Loucy (cell line): Measurements from ENCODE around the gene S100A12.

ENCODE experiments used
- H2AFZ ChIP-seq: fragments of 200-600 bp; sonication (generic); 2 replicates; pipeline ENCODE4 v1.6.0; 2016; ENCODE audit warnings: antibody characterized with exemption, mild to moderate bottlenecking, low read length, moderate library complexity
- H3F3A ChIP-seq: fragments of 200-600 bp; 2 replicates; pipeline ENCODE4 v1.6.0; 2016; ENCODE audit warnings: antibody characterized with exemption, low read depth, mild to moderate bottlenecking
- H3K27me3 ChIP-seq: fragments of 200-600 bp; sonication (generic); 2 replicates; pipeline ENCODE4 v1.6.1; 2014; ENCODE audit warnings: low read length, mild to moderate bottlenecking; ENCODE audit not compliant: insufficient read depth, poor library complexity, severe bottlenecking
- H3K36me3 ChIP-seq: fragments of 200-600 bp; sonication (generic); 2 replicates; pipeline ENCODE4 v1.6.1; 2016; ENCODE audit warnings: low read length; ENCODE audit not compliant: insufficient read depth
- H3K4me1 ChIP-seq: fragments of 200-600 bp; sonication (generic); 2 replicates; pipeline ENCODE4 v1.5.1; 2014; ENCODE audit warnings: low read length, mild to moderate bottlenecking; ENCODE audit not compliant: insufficient read depth, poor library complexity, severe bottlenecking
- H3K4me2 ChIP-seq: fragments of 200-600 bp; sonication (generic); 2 replicates; pipeline ENCODE4 v1.6.0; 2014; ENCODE audit warnings: antibody characterized with exemption, low read length, low read depth, mild to moderate bottlenecking; ENCODE audit not compliant: poor library complexity, severe bottlenecking
- H3K4me3 ChIP-seq: fragments of 200-600 bp; sonication (generic); 2 replicates; pipeline ENCODE4 v1.5.1; 2014; ENCODE audit warnings: low read length, mild to moderate bottlenecking, mixed read lengths; ENCODE audit not compliant: poor library complexity, severe bottlenecking
- H3K79me2 ChIP-seq: fragments of 200-600 bp; sonication (generic); 2 replicates; pipeline ENCODE4 v1.6.1; 2014; ENCODE audit warnings: low read length; ENCODE audit not compliant: insufficient read depth
- H3K9ac ChIP-seq: fragments of 200-600 bp; sonication (generic); 2 replicates; pipeline ENCODE4 v1.6.0; 2014; ENCODE audit warnings: mild to moderate bottlenecking, low read depth, low read length, moderate library complexity; ENCODE audit not compliant: poor library complexity, severe bottlenecking
- H3K9me2 ChIP-seq: fragments of 200-600 bp; sonication (generic); replicated peaks from 2 replicates; pipeline ENCODE4 v1.6.1; 2016; ENCODE audit warnings: low read depth, low read length, mixed read lengths
- H3K9me3 ChIP-seq: fragments of 200-600 bp; sonication (generic); 2 replicates; pipeline ENCODE4 v1.6.1; 2014; ENCODE audit warnings: mild to moderate bottlenecking, antibody characterized with exemption, low read length, low read depth; ENCODE audit not compliant: insufficient read depth
- H4K20me1 ChIP-seq: fragments of 200-600 bp; sonication (generic); 2 replicates; pipeline ENCODE4 v1.6.0; 2014; ENCODE audit warnings: antibody characterized with exemption, low read length, mild to moderate bottlenecking; ENCODE audit not compliant: insufficient read depth, poor library complexity, severe bottlenecking
- EZH2phosphoT487 ChIP-seq: fragments of 200-600 bp; IDR thresholded peaks from 2 replicates; pipeline ENCODE4 v1.6.1; 2018; ENCODE audit warnings: antibody characterized with exemption, mild to moderate bottlenecking, moderate library complexity, borderline replicate concordance
- TF ChIP-seq, protein P1 (sequence below): fragments of 200-600 bp; sonication (generic); conservative IDR thresholded peaks from 2 replicates; pipeline ENCODE4 v1.5.1; 2014; ENCODE audit warnings: mild to moderate bottlenecking, antibody characterized with exemption, low read length

S100A12 gene

DNA sequence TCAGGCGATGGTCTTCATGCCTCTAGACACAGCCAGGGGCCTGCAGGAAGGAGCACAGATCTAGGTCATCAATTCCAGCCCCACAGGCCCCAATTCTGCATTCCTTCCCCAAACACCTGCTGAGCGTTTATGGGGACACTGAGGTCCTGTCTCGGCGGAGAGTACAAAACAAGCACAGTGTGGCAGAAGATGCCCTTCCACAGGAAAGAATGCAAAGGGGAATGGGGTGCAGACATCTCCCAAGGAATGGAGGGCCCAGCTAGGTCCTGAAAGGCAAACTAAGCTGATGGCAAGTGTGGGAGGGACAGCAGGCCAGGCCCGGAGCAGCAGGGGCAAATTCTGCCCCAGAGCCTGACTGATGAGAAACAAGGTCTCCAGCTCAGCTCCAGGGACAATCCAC lies 19.0 kb upstream of the S100A12 start:
- Histone ChIP-seq H3K9ac (no peak overlapping the region), H4K20me1 (no peaks in the 10 kb centered on the region), H3K36me3 (no peaks in the 10 kb centered on the region), H2AFZ (no peak overlapping the region), H3K4me1 (no peaks in the 10 kb centered on the region), H3K79me2 (no peaks in the 10 kb centered on the region), H3K27me3 (no peaks in the 10 kb centered on the region), H3K4me3 (no peak overlapping the region), H3K4me2 (no peak overlapping the region), H3K9me2 (no peaks in the 10 kb centered on the region), H3K9me3 (no peaks in the 10 kb centered on the region), H3F3A (no peaks in the 10 kb centered on the region)
- TF ChIP-seq, protein P1, sequence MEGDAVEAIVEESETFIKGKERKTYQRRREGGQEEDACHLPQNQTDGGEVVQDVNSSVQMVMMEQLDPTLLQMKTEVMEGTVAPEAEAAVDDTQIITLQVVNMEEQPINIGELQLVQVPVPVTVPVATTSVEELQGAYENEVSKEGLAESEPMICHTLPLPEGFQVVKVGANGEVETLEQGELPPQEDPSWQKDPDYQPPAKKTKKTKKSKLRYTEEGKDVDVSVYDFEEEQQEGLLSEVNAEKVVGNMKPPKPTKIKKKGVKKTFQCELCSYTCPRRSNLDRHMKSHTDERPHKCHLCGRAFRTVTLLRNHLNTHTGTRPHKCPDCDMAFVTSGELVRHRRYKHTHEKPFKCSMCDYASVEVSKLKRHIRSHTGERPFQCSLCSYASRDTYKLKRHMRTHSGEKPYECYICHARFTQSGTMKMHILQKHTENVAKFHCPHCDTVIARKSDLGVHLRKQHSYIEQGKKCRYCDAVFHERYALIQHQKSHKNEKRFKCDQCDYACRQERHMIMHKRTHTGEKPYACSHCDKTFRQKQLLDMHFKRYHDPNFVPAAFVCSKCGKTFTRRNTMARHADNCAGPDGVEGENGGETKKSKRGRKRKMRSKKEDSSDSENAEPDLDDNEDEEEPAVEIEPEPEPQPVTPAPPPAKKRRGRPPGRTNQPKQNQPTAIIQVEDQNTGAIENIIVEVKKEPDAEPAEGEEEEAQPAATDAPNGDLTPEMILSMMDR = no peak
- TF ChIP-seq EZH2phosphoT487 = no peak

DNA sequence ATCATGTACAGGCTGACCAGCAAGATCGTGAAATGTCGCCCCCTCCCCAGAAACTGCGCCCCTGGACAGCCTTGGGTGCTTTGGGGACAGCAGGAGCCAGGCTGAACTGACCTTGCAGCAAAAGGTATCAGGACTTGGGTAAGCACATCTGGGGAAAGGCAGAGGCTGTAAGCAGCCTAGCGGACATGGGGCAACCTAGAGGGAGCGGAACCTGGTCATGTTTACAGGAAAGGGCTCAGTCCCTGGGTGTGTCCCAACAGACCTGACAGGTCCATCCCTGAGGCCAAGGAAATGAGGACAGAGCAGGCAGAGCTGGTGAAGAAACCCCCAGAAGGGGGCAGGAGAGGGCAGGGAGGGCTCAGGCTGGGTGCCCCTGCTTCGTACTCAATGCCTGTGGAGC lies 18.5 kb upstream of the S100A12 start:
- H3F3A ChIP-seq = no peaks in the 10 kb centered on the region
- H3K4me1 ChIP-seq = no peaks in the 10 kb centered on the region
- H3K4me3 ChIP-seq = no peak overlapping the region
- no peaks in the 10 kb centered on the region for H3K9me3 ChIP-seq
- no peak overlapping the region for H2AFZ ChIP-seq
- no peaks in the 10 kb centered on the region for H3K9me2 ChIP-seq
- H3K4me2 ChIP-seq = no peak overlapping the region
- H3K27me3 ChIP-seq = no peaks in the 10 kb centered on the region
- no peak overlapping the region for H3K9ac ChIP-seq
- TF ChIP-seq EZH2phosphoT487 = no peak
- TF ChIP-seq, protein P1 = 0 out of 2 replicates have a peak, but pooled peaks have one; percentile 16
- no peaks in the 10 kb centered on the region for H3K36me3 ChIP-seq
- H4K20me1 ChIP-seq = no peaks in the 10 kb centered on the region
- no peaks in the 10 kb centered on the region for H3K79me2 ChIP-seq

DNA sequence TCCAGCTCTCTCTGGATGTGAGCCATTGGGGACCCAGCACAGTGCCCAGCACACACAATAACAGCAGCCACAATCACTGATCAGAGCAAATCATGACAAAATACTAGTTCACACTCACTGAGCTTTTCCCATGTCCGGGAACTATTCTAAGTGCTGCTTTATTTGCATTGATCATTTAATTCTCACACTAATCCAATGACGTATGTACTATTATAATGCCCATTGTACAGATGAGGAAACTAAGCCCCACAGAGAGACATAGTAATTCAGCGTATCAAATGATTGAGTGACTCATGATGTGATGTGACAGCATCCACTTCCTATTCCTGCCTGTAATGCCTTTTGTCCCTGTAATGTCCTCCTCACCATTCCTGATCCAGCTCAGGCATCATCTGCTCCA lies 17.4 kb upstream of the S100A12 start:
- H3K27me3 ChIP-seq = no peaks in the 10 kb centered on the region
- TF ChIP-seq, protein P1 = no peak
- TF ChIP-seq EZH2phosphoT487 = no peak
- no peaks in the 10 kb centered on the region for H3K9me2 ChIP-seq
- H3K36me3 ChIP-seq = no peaks in the 10 kb centered on the region
- H3K9me3 ChIP-seq = no peaks in the 10 kb centered on the region
- no peak overlapping the region for H3K4me3 ChIP-seq
- no peak overlapping the region for H3K4me2 ChIP-seq
- H3F3A ChIP-seq = no peaks in the 10 kb centered on the region
- H4K20me1 ChIP-seq = no peaks in the 10 kb centered on the region
- no peaks in the 10 kb centered on the region for H3K79me2 ChIP-seq
- no peaks in the 10 kb centered on the region for H3K4me1 ChIP-seq
- no peak overlapping the region for H2AFZ ChIP-seq
- H3K9ac ChIP-seq = no peak overlapping the region
